HepG2 (cell line): Measurements from ENCODE around the gene CAMKMT. TPM values are rescaled to one million over a fixed set of nuclear protein-coding genes. Genes with fewer than 3 reads are reported as not detected.

Experiments used
- CBFB ChIP-seq: sonication (generic); formaldehyde crosslinking; IDR thresholded peaks from 2 replicates; pipeline ENCODE4 v1.4.0; 2020; ENCODE audit warnings: missing genetic modification reagents
- DDIT3 ChIP-seq: sonication (generic); formaldehyde crosslinking; IDR thresholded peaks from 2 replicates; pipeline ENCODE4 v1.4.0; 2020; ENCODE audit warnings: mild to moderate bottlenecking, missing genetic modification reagents
- ELF3 ChIP-seq: IDR thresholded peaks from 2 replicates; pipeline ENCODE4 v1.6.1; 2016; ENCODE audit warnings: missing genetic modification reagents, missing compliant biosample characterization
- ELK4 ChIP-seq: sonication (generic); formaldehyde crosslinking; IDR thresholded peaks from 2 replicates; pipeline ENCODE4 v1.9.0; 2021; ENCODE audit warnings: missing genetic modification reagents, borderline replicate concordance
- FOXP1 ChIP-seq, 2 experiments: fragments of 450-650 bp in 1 of 2; IDR thresholded peaks; 2 replicates each; pipeline ENCODE4 v1.6.1; 2017 to 2018; ENCODE audit warnings: antibody characterized with exemption in 1 of 2
- HNF4G ChIP-seq, 2 experiments: sonication (generic) in 1 of 2; formaldehyde crosslinking in 1 of 2; IDR thresholded peaks; 2 replicates each; pipeline versions ENCODE4 v1.4.0 to v1.6.1; 2011 to 2020; ENCODE audit warnings: borderline replicate concordance in 2 of 2, low read depth in 2 of 2, mild to moderate bottlenecking in 2 of 2, low read length in 1 of 2, missing genetic modification reagents in 1 of 2, moderate library complexity in 1 of 2
- MAFF ChIP-seq: IDR thresholded peaks from 2 replicates; pipeline ENCODE4 v1.6.1; 2011; ENCODE audit warnings: low read depth, low read length, improper control_type of control experiment
- MATR3 ChIP-seq: sonication (generic); formaldehyde crosslinking; IDR thresholded peaks from 2 replicates; pipeline ENCODE4 v1.4.0; 2020; ENCODE audit warnings: missing genetic modification reagents
- MBNL3 ChIP-seq: fragments of 250-450 bp; sonication (Bioruptor Pico); conservative IDR thresholded peaks from 2 replicates; pipeline ENCODE4 v1.8.0; 2022; ENCODE audit warnings: mild to moderate bottlenecking, inconsistent platforms
- MXD4 ChIP-seq: IDR thresholded peaks from 2 replicates; pipeline ENCODE4 v1.6.1; 2016; ENCODE audit warnings: mild to moderate bottlenecking, missing biosample characterization, missing genetic modification reagents
- POLR2G ChIP-seq: fragments of 200-400 bp; formaldehyde crosslinking; IDR thresholded peaks from 2 replicates; pipeline ENCODE4 v1.6.1; 2018; ENCODE audit warnings: mild to moderate bottlenecking, low read depth, low read length, moderate library complexity
- TGIF2 ChIP-seq: IDR thresholded peaks from 2 replicates; pipeline ENCODE4 v1.6.1; 2016; ENCODE audit warnings: control low read depth, missing compliant biosample characterization
- ZGPAT ChIP-seq: IDR thresholded peaks from 2 replicates; pipeline ENCODE4 v1.6.1; 2016; ENCODE audit warnings: mild to moderate bottlenecking
- ZKSCAN8 ChIP-seq: IDR thresholded peaks from 2 replicates; pipeline ENCODE4 v1.6.1; 2016; ENCODE audit warnings: borderline replicate concordance, missing genetic modification reagents, missing compliant biosample characterization
- ZNF12 ChIP-seq: sonication (generic); formaldehyde crosslinking; IDR thresholded peaks from 2 replicates; pipeline ENCODE4 v1.5.0; 2020; ENCODE audit warnings: missing genetic modification reagents
- ZNF136 ChIP-seq: sonication (generic); formaldehyde crosslinking; IDR thresholded peaks from 2 replicates; pipeline ENCODE4 v1.8.1; 2022; ENCODE audit warnings: low read depth, mild to moderate bottlenecking, moderate library complexity, missing genetic modification reagents
- ZNF670 ChIP-seq: sonication (generic); formaldehyde crosslinking; IDR thresholded peaks from 2 replicates; pipeline ENCODE4 v1.8.0; 2022; ENCODE audit warnings: mild to moderate bottlenecking, missing genetic modification reagents, borderline replicate concordance
- polyA plus RNA-seq, 8 experiments: library from polyadenylated mRNA; depleted of rRNA in 3 of 8; stranded (reverse) in 7 of 8; unstranded in 1 of 8; fragments of >200 nt; fragmentation: Illumina TruSeq in 4 of 8; extraction: Trizol in 4 of 8; gene quantifications; 2 replicates each; pipeline versions ENCODE4 v1.2.1 to v1.2.3, GENCODE V29; 2011 to 2016; ENCODE audit warnings: low read depth in 4 of 8, missing spikeins in 1 of 8, mixed read lengths in 1 of 8; ENCODE audit not compliant: insufficient read depth in 1 of 8
- total RNA-seq, 5 experiments: library from RNA; depleted of rRNA; stranded (reverse); fragments of >200 nt; fragmentation: Illumina TruSeq; extraction: Trizol; gene quantifications; 2 replicates each; pipeline ENCODE4 v1.2.3, GENCODE V29; 2016; ENCODE audit warnings: low read depth in 1 of 5
- TF ChIP-seq, protein P1 (sequence below): IDR thresholded peaks from 2 replicates; pipeline ENCODE4 v1.6.1; 2016; ENCODE audit warnings: missing genetic modification reagents, missing compliant biosample characterization
- TF ChIP-seq, protein P2 (sequence below): sonication (generic); formaldehyde crosslinking; IDR thresholded peaks from 2 replicates; pipeline ENCODE4 v1.5.1; 2020; ENCODE audit warnings: missing genetic modification reagents, mild to moderate bottlenecking, borderline replicate concordance
- TF ChIP-seq, protein P3 (sequence below): sonication (generic); formaldehyde crosslinking; IDR thresholded peaks from 2 replicates; pipeline ENCODE4 v1.4.0; 2020; ENCODE audit warnings: missing genetic modification reagents

CAMKMT gene
- total and polyA plus RNA-seq, 2 of the 13 experiments (the other 11 are each of a cell fraction or from before 2014, with no cell fraction given), result 6.9 to 20.8 TPM

DNA sequence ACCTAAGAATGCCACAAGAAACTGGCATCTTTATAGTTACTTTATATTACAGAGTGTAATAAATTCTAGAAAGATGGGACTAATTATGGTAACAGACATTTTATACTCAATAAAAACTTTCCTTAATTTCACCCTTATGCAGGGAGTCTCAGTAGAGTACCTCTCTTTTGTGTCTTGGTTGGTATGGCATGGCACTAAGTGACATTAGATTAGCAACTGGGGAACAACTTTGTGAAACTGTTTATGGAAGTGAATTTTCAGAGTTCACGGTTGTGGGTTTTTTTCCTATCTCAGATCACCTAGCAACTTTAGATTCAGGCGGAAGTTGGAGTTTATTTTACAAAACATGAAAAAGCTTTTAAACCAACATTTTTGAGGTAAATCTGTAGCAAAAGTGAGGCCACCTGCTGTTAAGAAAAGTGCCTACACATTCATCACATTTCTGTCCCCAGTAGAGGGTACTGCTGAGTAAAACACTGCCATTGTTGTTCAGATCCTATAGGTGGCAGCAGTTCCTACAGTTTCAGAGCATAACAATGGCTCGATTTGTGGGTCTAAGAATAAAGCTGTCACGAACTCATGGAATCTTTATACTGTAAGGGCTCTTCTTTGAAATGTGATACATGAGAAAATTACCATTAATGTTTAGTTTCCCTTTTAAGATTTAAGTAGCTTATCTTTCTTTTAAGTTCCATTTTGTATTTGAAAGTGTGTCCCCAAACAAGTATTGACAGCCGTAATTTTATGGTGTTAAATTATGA lies 117.6 kb downstream of the CAMKMT start (continued):
- TF ChIP-seq ZGPAT (peak; percentile 53; the same call in 1 of the 2 replicates), MATR3 (CRISPR knock-in tag) (no peak), ELK4 (CRISPR knock-in tag) (no peak), ZNF136 (CRISPR knock-in tag) (peak; percentile 76; the same call in 1 of the 2 replicates), FOXP1 (IDR thresholded peaks at IDR 0.05) (no peak), FOXP1 (CRISPR knock-in tag; IDR thresholded peaks at IDR 0.05) (no peak), HNF4G (IDR thresholded peaks at IDR 0.05; ENCODE audit: borderline replicate concordance, low read depth, low read length) (no peak), HNF4G (CRISPR knock-in tag; IDR thresholded peaks at IDR 0.05; ENCODE audit: borderline replicate concordance, low read depth) (no peak), ELF3 (CRISPR knock-in tag) (peak; percentile 52; the same call in 1 of the 2 replicates), DDIT3 (CRISPR knock-in tag) (no peak), MAFF (peak; percentile 48; the same call in 1 of the 2 replicates), ZNF670 (CRISPR knock-in tag) (no peak), ZNF12 (CRISPR knock-in tag) (0 out of 2 replicates have a peak, but pooled peaks have one; percentile 31), TGIF2 (CRISPR knock-in tag) (no peak), ZKSCAN8 (peak; percentile 67; the same call in 1 of the 2 replicates), POLR2G (no peak), CBFB (CRISPR knock-in tag) (no peak), MBNL3 (no peak), MXD4 (CRISPR knock-in tag) (no peak; the same call in 1 of the 2 replicates)
- TF ChIP-seq, protein P1, sequence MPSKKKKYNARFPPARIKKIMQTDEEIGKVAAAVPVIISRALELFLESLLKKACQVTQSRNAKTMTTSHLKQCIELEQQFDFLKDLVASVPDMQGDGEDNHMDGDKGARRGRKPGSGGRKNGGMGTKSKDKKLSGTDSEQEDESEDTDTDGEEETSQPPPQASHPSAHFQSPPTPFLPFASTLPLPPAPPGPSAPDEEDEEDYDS, result peak; percentile 47; the same call in 1 of the 2 replicates
- TF ChIP-seq, protein P2, sequence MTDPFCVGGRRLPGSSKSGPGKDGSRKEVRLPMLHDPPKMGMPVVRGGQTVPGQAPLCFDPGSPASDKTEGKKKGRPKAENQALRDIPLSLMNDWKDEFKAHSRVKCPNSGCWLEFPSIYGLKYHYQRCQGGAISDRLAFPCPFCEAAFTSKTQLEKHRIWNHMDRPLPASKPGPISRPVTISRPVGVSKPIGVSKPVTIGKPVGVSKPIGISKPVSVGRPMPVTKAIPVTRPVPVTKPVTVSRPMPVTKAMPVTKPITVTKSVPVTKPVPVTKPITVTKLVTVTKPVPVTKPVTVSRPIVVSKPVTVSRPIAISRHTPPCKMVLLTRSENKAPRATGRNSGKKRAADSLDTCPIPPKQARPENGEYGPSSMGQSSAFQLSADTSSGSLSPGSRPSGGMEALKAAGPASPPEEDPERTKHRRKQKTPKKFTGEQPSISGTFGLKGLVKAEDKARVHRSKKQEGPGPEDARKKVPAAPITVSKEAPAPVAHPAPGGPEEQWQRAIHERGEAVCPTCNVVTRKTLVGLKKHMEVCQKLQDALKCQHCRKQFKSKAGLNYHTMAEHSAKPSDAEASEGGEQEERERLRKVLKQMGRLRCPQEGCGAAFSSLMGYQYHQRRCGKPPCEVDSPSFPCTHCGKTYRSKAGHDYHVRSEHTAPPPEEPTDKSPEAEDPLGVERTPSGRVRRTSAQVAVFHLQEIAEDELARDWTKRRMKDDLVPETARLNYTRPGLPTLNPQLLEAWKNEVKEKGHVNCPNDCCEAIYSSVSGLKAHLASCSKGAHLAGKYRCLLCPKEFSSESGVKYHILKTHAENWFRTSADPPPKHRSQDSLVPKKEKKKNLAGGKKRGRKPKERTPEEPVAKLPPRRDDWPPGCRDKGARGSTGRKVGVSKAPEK (CRISPR knock-in tag), result no peak
- TF ChIP-seq, protein P3, sequence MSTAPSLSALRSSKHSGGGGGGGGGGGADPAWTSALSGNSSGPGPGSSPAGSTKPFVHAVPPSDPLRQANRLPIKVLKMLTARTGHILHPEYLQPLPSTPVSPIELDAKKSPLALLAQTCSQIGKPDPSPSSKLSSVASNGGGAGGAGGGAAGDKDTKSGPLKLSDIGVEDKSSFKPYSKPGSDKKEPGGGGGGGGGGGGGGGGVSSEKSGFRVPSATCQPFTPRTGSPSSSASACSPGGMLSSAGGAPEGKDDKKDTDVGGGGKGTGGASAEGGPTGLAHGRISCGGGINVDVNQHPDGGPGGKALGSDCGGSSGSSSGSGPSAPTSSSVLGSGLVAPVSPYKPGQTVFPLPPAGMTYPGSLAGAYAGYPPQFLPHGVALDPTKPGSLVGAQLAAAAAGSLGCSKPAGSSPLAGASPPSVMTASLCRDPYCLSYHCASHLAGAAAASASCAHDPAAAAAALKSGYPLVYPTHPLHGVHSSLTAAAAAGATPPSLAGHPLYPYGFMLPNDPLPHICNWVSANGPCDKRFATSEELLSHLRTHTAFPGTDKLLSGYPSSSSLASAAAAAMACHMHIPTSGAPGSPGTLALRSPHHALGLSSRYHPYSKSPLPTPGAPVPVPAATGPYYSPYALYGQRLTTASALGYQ (CRISPR knock-in tag), result 0 out of 2 replicates have a peak, but pooled peaks have one; percentile 33
